GM21786 (cell line): ENCODE data around the gene FIG4.
"Not testable (repeated sequence)": the region's sequence is repeated elsewhere in the genome, so short reads cannot be mapped to it uniquely, and the experiment has no call there.

ENCODE experiments used
- ATAC-seq: cut with Tn5 transposase; IDR thresholded peaks from one replicate; pipeline ENCODE4 v1.9.1; 2021; ENCODE audit not compliant: unreplicated experiment

The FIG4 gene

GRCh38 chr6:109841869-109842268, 150.8 kb downstream of the FIG4 start:
- no peak for ATAC-seq

- no peak for ATAC-seq
These were observed 161.6 kb downstream of the FIG4 start for GRCh38 chr6:109852713-109853112.

GRCh38 chr6:109853426-109853825, 162.3 kb downstream of the FIG4 start:
- no peak for ATAC-seq

GRCh38 chr6:109853951-109854350, 162.9 kb downstream of the FIG4 start:
- no peak for ATAC-seq

- no peak for ATAC-seq
These were observed 163.6 kb downstream of the FIG4 start for GRCh38 chr6:109854541-109855308.

GRCh38 chr6:109855476-109856040, 164.5 kb downstream of the FIG4 start:
- not testable (repeated sequence) for ATAC-seq

- ATAC-seq = no peak
These were observed 170.8 kb downstream of the FIG4 start for GRCh38 chr6:109861946-109862345.

- ATAC-seq = no peak
These were observed 173.0 kb downstream of the FIG4 start for GRCh38 chr6:109864050-109864449.

- no peak for ATAC-seq
These were observed 174.9 kb downstream of the FIG4 start for GRCh38 chr6:109865968-109866367.

- no peak for ATAC-seq
These were observed 176.2 kb downstream of the FIG4 start for GRCh38 chr6:109867009-109867969.

GRCh38 chr6:109867970-109868358, 176.9 kb downstream of the FIG4 start:
- no peak for ATAC-seq

- not testable (repeated sequence) for ATAC-seq
These were observed 178.4 kb downstream of the FIG4 start for GRCh38 chr6:109869398-109870088.

- no peak for ATAC-seq
These were observed 179.0 kb downstream of the FIG4 start for GRCh38 chr6:109870089-109870410.

- no peak for ATAC-seq
These were observed 181.5 kb downstream of the FIG4 start for GRCh38 chr6:109872549-109872948.

GRCh38 chr6:109872968-109873545, 182.0 kb downstream of the FIG4 start:
- ATAC-seq = no peak

GRCh38 chr6:109874086-109874485, 183.0 kb downstream of the FIG4 start:
- ATAC-seq = no peak

- no peak for ATAC-seq
These were observed 183.5 kb downstream of the FIG4 start for GRCh38 chr6:109874621-109875020.
